B cell (primary cell): ENCODE results near the gene ITGB7. TPM values are rescaled to one million over a fixed set of nuclear protein-coding genes. Genes with fewer than 3 reads are reported as not detected.
A peak's percentile ranks its signal among the peaks of the same experiment; 100 is the strongest.

Source experiments
- ATAC-seq: fragments of 200-7000 bp; cut with Tn5 transposase; one replicate; pipeline ENCODE4 v1.10.0; 2021; ENCODE audit warnings: low read depth, mild to moderate bottlenecking, moderate number of reproducible peaks, moderate library complexity
- CTCF ChIA-PET: fragments of 350-600 bp; sonication (Branson Sonifier 250); formaldehyde crosslinking; loops from one replicate; lab custom pipeline; 2021; ENCODE audit warnings: antibody characterized with exemption, inconsistent platforms; lab: Charles Lee
- POLR2A ChIA-PET: fragments of 350-600 bp; sonication (Branson Sonifier 250); formaldehyde crosslinking; loops from one replicate; lab custom pipeline; 2021; ENCODE audit warnings: antibody characterized with exemption; lab: Charles Lee
- DNase-seq: peaks from one replicate; pipeline ENCODE4 v3.0.0; 2013
- H2AFZ ChIP-seq: 2 replicates; pipeline ENCODE4 v1.6.1; 2012; ENCODE audit warnings: mild to moderate bottlenecking, low read depth, low read length; ENCODE audit not compliant: insufficient read depth, poor library complexity, severe bottlenecking
- H3K27ac ChIP-seq, 2 donors: 1 replicate in 1 of 2; 2 replicates in 1 of 2; pipeline ENCODE4 v1.5.1; 2012 to 2013; ENCODE audit warnings: low read length in 2 of 2, mild to moderate bottlenecking in 2 of 2, moderate library complexity in 1 of 2
- H3K27me3 ChIP-seq, 4 experiments: fragments of 200-600 bp in 1 of 4; sonication (generic) in 1 of 4; replicated peaks in 1 of 4; 1 replicate in 2 of 4; 2 replicates in 2 of 4; pipeline versions ENCODE4 v1.6.1 to v1.7.0; 2013 to 2016; ENCODE audit warnings: low read length in 3 of 4, mild to moderate bottlenecking in 2 of 4, mixed read lengths in 1 of 4, moderate library complexity in 1 of 4; ENCODE audit not compliant: insufficient read depth in 4 of 4, control insufficient read depth in 3 of 4; ENCODE audit errors: control extremely low read depth in 1 of 4
- H3K36me3 ChIP-seq, 2 experiments: replicated peaks in 1 of 2; 1 replicate in 1 of 2; 2 replicates in 1 of 2; pipeline versions ENCODE4 v1.6.1 to v1.7.1; 2013; ENCODE audit warnings: low read length in 1 of 2; ENCODE audit not compliant: insufficient read depth in 2 of 2, control insufficient read depth in 1 of 2; ENCODE audit errors: control extremely low read depth in 1 of 2, extremely low read depth in 1 of 2
- H3K4me1 ChIP-seq, 2 donors: fragments of 200-600 bp in 1 of 2; sonication (generic) in 1 of 2; 1 replicate in 1 of 2; 2 replicates in 1 of 2; pipeline versions ENCODE4 v1.5.1 to v1.6.1; 2013 to 2017; ENCODE audit warnings: low read length in 2 of 2; ENCODE audit not compliant: control insufficient read depth in 2 of 2, insufficient read depth in 2 of 2
- H3K4me2 ChIP-seq: replicated peaks from 2 replicates; pipeline ENCODE3; 2012; ENCODE audit warnings: mild to moderate bottlenecking, low read depth, low read length; ENCODE audit not compliant: poor library complexity, severe bottlenecking
- H3K4me3 ChIP-seq, 5 experiments: fragments of 200-600 bp in 1 of 5; sonication (generic) in 1 of 5; 1 replicate in 3 of 5; 2 replicates in 2 of 5; pipeline versions ENCODE4 v1.5.1 to v1.7.0; 2011 to 2016; ENCODE audit warnings: low read length in 4 of 5, mild to moderate bottlenecking in 4 of 5, low read depth in 2 of 5, control low read depth in 1 of 5, moderate library complexity in 1 of 5; ENCODE audit not compliant: insufficient read depth in 1 of 5; ENCODE audit errors: control extremely low read depth in 1 of 5, extremely low read depth in 1 of 5
- H3K79me2 ChIP-seq: fragments of 200-600 bp; sonication (generic); one replicate; pipeline ENCODE4 v1.6.0; 2016; ENCODE audit warnings: low read length; ENCODE audit not compliant: control insufficient read depth, insufficient read depth
- H3K9ac ChIP-seq: fragments of 200-600 bp; sonication (generic); 2 replicates; pipeline ENCODE4 v1.6.1; 2017; ENCODE audit warnings: mild to moderate bottlenecking, low read length, moderate library complexity
- H3K9me3 ChIP-seq, 3 donors: one replicate each; pipeline versions ENCODE4 v1.6.1 to v1.7.1; 2013; ENCODE audit warnings: low read length in 2 of 3; ENCODE audit not compliant: control insufficient read depth in 2 of 3, insufficient read depth in 1 of 3; ENCODE audit errors: control extremely low read depth in 1 of 3
- H4K20me1 ChIP-seq: 2 replicates; pipeline ENCODE4 v1.6.0; 2012; ENCODE audit warnings: mild to moderate bottlenecking, low read length; ENCODE audit not compliant: insufficient read depth, control insufficient read depth, poor library complexity, severe bottlenecking
- H3K27ac Mint-ChIP-seq: one replicate; pipeline ENCODE4 v1.8.0; 2021; ENCODE audit warnings: mixed read lengths
- H3K27me3 Mint-ChIP-seq: one replicate; pipeline ENCODE4 v1.8.0; 2021; ENCODE audit warnings: mixed read lengths
- H3K4me1 Mint-ChIP-seq: one replicate; pipeline ENCODE4 v1.8.0; 2021; ENCODE audit warnings: mixed read lengths
- H3K4me3 Mint-ChIP-seq: one replicate; pipeline ENCODE4 v1.8.0; 2021; ENCODE audit warnings: mixed read lengths
- H3K9me3 Mint-ChIP-seq: one replicate; pipeline ENCODE4 v1.8.0; 2022; ENCODE audit warnings: mixed read lengths; ENCODE audit not compliant: insufficient read depth
- CTCF ChIP-seq: fragments of 200-600 bp; IDR thresholded peaks from one replicate; pipeline ENCODE4 v1.8.0; 2022; ENCODE audit warnings: antibody characterized with exemption, mild to moderate bottlenecking
- EZH2 ChIP-seq: IDR thresholded peaks from 2 replicates; pipeline ENCODE4 v1.6.1; 2012; ENCODE audit warnings: borderline replicate concordance, low read depth, mild to moderate bottlenecking, moderate library complexity, low read length; ENCODE audit not compliant: insufficient read depth, poor library complexity, severe bottlenecking
- WGBS: methylation state at CpG from one replicate; pipeline ENCODE4 v1.1.5; 2013; ENCODE audit warnings: missing lambda C conversion rate; ENCODE audit not compliant: insufficient coverage; 5-methylcytosine and 5-hydroxymethylcytosine counted together
- intact Hi-C: fragments of 100-400 bp; cut with micrococcal nuclease; formaldehyde crosslinking; loops from one replicate; pipeline ENCODE4 v1.10.0; 2022
- polyA plus RNA-seq: library from polyadenylated mRNA; depleted of rRNA; stranded (reverse); fragments of >200 nt; gene quantifications from 2 replicates; pipeline ENCODE4 v1.2.3, GENCODE V29; 2012
- total RNA-seq, 2 donors: library from RNA; stranded (reverse); fragments of 120-200 nt in 1 of 2; gene quantifications; 1 replicate in 1 of 2; 2 replicates in 1 of 2; pipeline versions ENCODE4 v1.2.3 to v1.2.4, GENCODE V29; 2013 to 2022

ITGB7 gene
- total and polyA plus RNA-seq, 2 donors (not counting 1 experiment from before 2014, with no cell fraction given), result 199 to 265 TPM

- H3K9me3 ChIP-seq, result no peaks in the 10 kb centered on the region
- WGBS, result 29% methylated on average over 16 of the region's 16 CpGs
- Mint-ChIP-seq H3K27ac (peak overlapping the region; percentile 10), H3K4me3 (peak overlapping the region; percentile 23), H3K27me3 (no peaks in the 10 kb centered on the region), H3K4me1 (peaks cover 28% of the 10 kb centered on the region), H3K9me3 (no peaks in the 10 kb centered on the region)
- H3K9ac ChIP-seq, result no peak overlapping the region
- ATAC-seq (no peak), DNase-seq (no peak)
- H3K4me1 ChIP-seq, result peaks cover 13 to 30% of the 10 kb centered on the region in 2 donors
- ChIA-PET POLR2A (interaction anchor here (0.7 kb wide), 1 partner anchor 29 kb away, joined by 3 read pairs; no protein-coding TSS in a partner anchor), CTCF (interaction anchor here (1.0 to 1.9 kb wide), 2 partner anchors 10 to 11 kb away, joined by 6 to 7 read pairs; no protein-coding TSS in a partner anchor)
- no peaks in the 10 kb centered on the region for H3K36me3 ChIP-seq
- no peaks in the 10 kb centered on the region for H3K27me3 ChIP-seq
- peak overlapping the region; percentile 12 for H3K4me2 ChIP-seq
- H2AFZ ChIP-seq, result no peak overlapping the region
- no peak overlapping the region for H3K27ac ChIP-seq
- H3K4me3 ChIP-seq, result no peak overlapping the region
- intact Hi-C loops, result no loop called here
- TF ChIP-seq CTCF (no peak), EZH2 (no peak)
- no peaks in the 10 kb centered on the region for H3K79me2 ChIP-seq
- no peaks in the 10 kb centered on the region for H4K20me1 ChIP-seq
Observed at GRCh38 chr12:53223389-53224060, 16.5 kb upstream of the ITGB7 start.

GRCh38 chr12:53222806-53223261 is 15.8 kb upstream of the ITGB7 start:
- H3K36me3 ChIP-seq, result no peaks in the 10 kb centered on the region
- no peak for DNase-seq
- ATAC-seq, result no peak
- Mint-ChIP-seq H3K9me3 (no peaks in the 10 kb centered on the region), H3K27ac (peak overlapping the region; percentile 61), H3K27me3 (no peaks in the 10 kb centered on the region), H3K4me1 (peaks cover 34% of the 10 kb centered on the region), H3K4me3 (peak overlapping the region; percentile 39)
- no peak overlapping the region for H3K9ac ChIP-seq
- intact Hi-C loops, result no loop called here
- ChIA-PET POLR2A (interaction anchor here (0.7 kb wide), 1 partner anchor 30 kb away, joined by 3 read pairs; no protein-coding TSS in a partner anchor), CTCF (interaction anchor here (1.0 to 1.9 kb wide), 2 partner anchors 9 to 11 kb away, joined by 6 to 7 read pairs; no protein-coding TSS in a partner anchor)
- H3K4me2 ChIP-seq, result no peak overlapping the region
- H4K20me1 ChIP-seq, result no peaks in the 10 kb centered on the region
- no peak for TF ChIP-seq EZH2
- no peak for TF ChIP-seq CTCF
- no peaks in the 10 kb centered on the region for H3K9me3 ChIP-seq
- 70% methylated on average over 2 of the region's 4 CpGs for WGBS
- H3K79me2 ChIP-seq, result no peaks in the 10 kb centered on the region
- no peak overlapping the region for H3K27ac ChIP-seq
- no peak overlapping the region for H3K4me3 ChIP-seq
- no peak overlapping the region for H2AFZ ChIP-seq
- H3K4me1 ChIP-seq, result peaks cover 19 to 36% of the 10 kb centered on the region in 2 donors
- H3K27me3 ChIP-seq, result no peaks in the 10 kb centered on the region
